K562 (cell line): ENCODE data around the gene NLK. TPM values are rescaled to one million over a fixed set of nuclear protein-coding genes. Genes with fewer than 3 reads are reported as not detected.
A peak's percentile ranks its signal among the peaks of the same experiment; 100 is the strongest.

Experiments
- DNMT1 ChIP-seq: fragments of 450-650 bp; IDR thresholded peaks from 2 replicates; pipeline ENCODE4 v1.6.1; 2016; ENCODE audit warnings: antibody characterized with exemption, mild to moderate bottlenecking
- FOXK1 ChIP-seq: sonication (generic); formaldehyde crosslinking; IDR thresholded peaks from 2 replicates; pipeline ENCODE4 v1.8.0; 2022; ENCODE audit warnings: missing genetic modification reagents, mild to moderate bottlenecking, borderline replicate concordance
- GABPA ChIP-seq: fragments of 200-800 bp; sonication (Bioruptor generic); conservative IDR thresholded peaks from 2 replicates; pipeline ENCODE4 v1.6.1; 2016; ENCODE audit warnings: low read depth, missing genetic modification characterization, missing compliant biosample characterization
- GTF2B ChIP-seq: IDR thresholded peaks from 2 replicates; pipeline ENCODE4 v1.6.1; 2011; ENCODE audit not compliant: insufficient read length; ENCODE audit errors: extremely low read depth
- GTF3C2 ChIP-seq: IDR thresholded peaks from 3 replicates; pipeline ENCODE4 v1.6.1; 2011; ENCODE audit warnings: borderline replicate concordance, mild to moderate bottlenecking, moderate library complexity; ENCODE audit not compliant: insufficient read length; ENCODE audit errors: extremely low read depth
- ID3 ChIP-seq, 2 experiments: fragments of 250-450 bp in 1 of 2; fragments of 450-650 bp in 1 of 2; sonication (Bioruptor Pico) in 1 of 2; IDR thresholded peaks; 2 replicates each; pipeline versions ENCODE4 v1.6.1 to v1.8.0; 2016 to 2021; ENCODE audit warnings: mild to moderate bottlenecking in 2 of 2, moderate library complexity in 2 of 2, missing compliant biosample characterization in 1 of 2, missing genetic modification characterization in 1 of 2
- JUN ChIP-seq, 2 experiments: sonication (generic) in 1 of 2; formaldehyde crosslinking in 1 of 2; IDR thresholded peaks; 2 replicates each; pipeline versions ENCODE4 v1.6.1 to v1.8.0; 2012 to 2022; ENCODE audit warnings: borderline replicate concordance in 2 of 2, mild to moderate bottlenecking in 2 of 2, improper control_type of control experiment in 1 of 2, low read depth in 1 of 2, low read length in 1 of 2, missing genetic modification reagents in 1 of 2
- JUND ChIP-seq, 2 experiments: IDR thresholded peaks; 2 replicates in 1 of 2; 3 replicates in 1 of 2; pipeline ENCODE4 v1.6.1; 2011; ENCODE audit warnings: borderline replicate concordance in 2 of 2, low read depth in 2 of 2, low read length in 2 of 2, improper control_type of control experiment in 1 of 2, missing biosample characterization in 1 of 2, missing genetic modification characterization in 1 of 2, missing genetic modification reagents in 1 of 2
- MEF2A ChIP-seq: IDR thresholded peaks from 2 replicates; pipeline ENCODE4 v1.6.1; 2011; ENCODE audit warnings: low read depth, mild to moderate bottlenecking, low read length, moderate library complexity; ENCODE audit not compliant: control insufficient read depth
- NBN ChIP-seq: fragments of 450-650 bp; IDR thresholded peaks from 2 replicates; pipeline ENCODE4 v1.6.1; 2016; ENCODE audit warnings: low read depth, mild to moderate bottlenecking
- NFIX ChIP-seq: fragments of 250-450 bp; sonication (Bioruptor Pico); IDR thresholded peaks from 2 replicates; pipeline ENCODE4 v1.4.0; 2020; ENCODE audit warnings: low read depth, mild to moderate bottlenecking, moderate library complexity
- PPARD ChIP-seq: fragments of 250-450 bp; sonication (Bioruptor Pico); IDR thresholded peaks from 2 replicates; pipeline ENCODE4 v1.8.0; 2022; ENCODE audit warnings: inconsistent platforms, mild to moderate bottlenecking, moderate library complexity
- RBFOX2 ChIP-seq: fragments of 200-400 bp; formaldehyde crosslinking; IDR thresholded peaks from 2 replicates; pipeline ENCODE4 v1.6.1; 2017; ENCODE audit warnings: low read depth, mild to moderate bottlenecking, low read length, moderate library complexity
- SIN3A ChIP-seq, 2 experiments: fragments of 150-350 bp in 1 of 2; IDR thresholded peaks; 2 replicates each; pipeline ENCODE4 v1.6.1; 2011 to 2016; ENCODE audit warnings: borderline replicate concordance in 2 of 2, low read depth in 2 of 2, low read length in 2 of 2, mild to moderate bottlenecking in 2 of 2, moderate library complexity in 2 of 2; ENCODE audit not compliant: control insufficient read depth in 1 of 2
- SMAD3 ChIP-seq: fragments of 450-650 bp; formaldehyde crosslinking; conservative IDR thresholded peaks from 2 replicates; pipeline ENCODE4 v1.4.0; 2020; ENCODE audit warnings: mild to moderate bottlenecking
- SMARCE1 ChIP-seq: fragments of 450-650 bp; IDR thresholded peaks from 2 replicates; pipeline ENCODE4 v1.7.1; 2016; ENCODE audit warnings: mild to moderate bottlenecking
- SRSF1 ChIP-seq: fragments of 200-400 bp; formaldehyde crosslinking; IDR thresholded peaks from 2 replicates; pipeline ENCODE4 v1.6.1; 2017; ENCODE audit warnings: mild to moderate bottlenecking, low read depth, low read length, moderate library complexity
- TAF9B ChIP-seq: fragments of 450-650 bp; IDR thresholded peaks from 2 replicates; pipeline ENCODE4 v1.6.1; 2018; ENCODE audit warnings: mild to moderate bottlenecking; ENCODE audit not compliant: partially characterized antibody
- XRCC3 ChIP-seq: fragments of 450-650 bp; IDR thresholded peaks from 2 replicates; pipeline ENCODE4 v1.6.1; 2017; ENCODE audit warnings: mild to moderate bottlenecking, moderate library complexity
- ZNF121 ChIP-seq: sonication (generic); formaldehyde crosslinking; conservative IDR thresholded peaks from 2 replicates; pipeline ENCODE4 v1.8.0; 2022; ENCODE audit warnings: missing genetic modification reagents
- ZNF24 ChIP-seq: fragments of 450-650 bp; IDR thresholded peaks from 2 replicates; pipeline ENCODE4 v1.6.1; 2016
- ZNF507 ChIP-seq: conservative IDR thresholded peaks from 2 replicates; pipeline ENCODE4 v1.6.1; 2017; ENCODE audit warnings: missing genetic modification characterization, missing compliant biosample characterization
- polyA plus RNA-seq, 8 experiments: library from polyadenylated mRNA; depleted of rRNA in 4 of 8; stranded (reverse) in 5 of 8; unstranded in 3 of 8; fragments of >200 nt; fragmentation: Nextera tagmentation in 2 of 8; fragmentation: Illumina TruSeq in 1 of 8; extraction: Ambion mirVana in 2 of 8; extraction: Trizol in 1 of 8; gene quantifications; 2 replicates each; pipeline versions ENCODE4 v1.2.1 to v1.2.3, GENCODE V29; 2011 to 2014; ENCODE audit warnings: inconsistent platforms in 1 of 8, missing spikeins in 1 of 8
- total RNA-seq, 7 experiments: library from RNA; depleted of rRNA in 6 of 7; stranded (reverse); fragments of >200 nt in 6 of 7; fragmentation: Illumina TruSeq in 2 of 7; extraction: Trizol in 2 of 7; gene quantifications; 2 replicates each; pipeline versions ENCODE4 v1.2.1 to v1.2.3, GENCODE V29; 2011 to 2021; ENCODE audit warnings: low replicate concordance in 1 of 7

NLK gene
- total and polyA plus RNA-seq, 9 of the 15 experiments (the other 6 are each of a cell fraction or from before 2014, with no cell fraction given) = 10.9 to 59.6 (median 26.7) TPM

- 0 out of 2 replicates have a peak, but pooled peaks have one; percentile 15 for TF ChIP-seq RBFOX2
- peak; percentile 73; the same call in 1 of the 2 replicates for TF ChIP-seq NBN
- TF ChIP-seq GTF3C2 = no peak
- no peak for TF ChIP-seq ZNF121
- TF ChIP-seq DNMT1 = no peak
- no peak for TF ChIP-seq ZNF24
- TF ChIP-seq SIN3A (IDR thresholded peaks at IDR 0.05; ENCODE audit: borderline replicate concordance in 2 of 2, control insufficient read depth in 1 of 2, low read depth in 2 of 2, low read length in 2 of 2) = no peak
- peak; percentile 46; the same call in 1 of the 2 replicates for TF ChIP-seq SMARCE1
- 0 out of 2 replicates have a peak, but pooled peaks have one; percentile 16 for TF ChIP-seq SMAD3
- no peak for TF ChIP-seq FOXK1 (CRISPR knock-in tag)
- peak; percentile 31; the same call in 1 of the 2 replicates for TF ChIP-seq JUN (IDR thresholded peaks at IDR 0.05; ENCODE audit: borderline replicate concordance, low read depth, low read length)
- TF ChIP-seq JUN (CRISPR knock-in tag; IDR thresholded peaks at IDR 0.05; ENCODE audit: borderline replicate concordance) = no peak
- peak; percentile 81 for TF ChIP-seq GABPA (tag)
- TF ChIP-seq NFIX (CRISPR knock-in tag) = peak; percentile 13; the same call in 1 of the 2 replicates
- no peak for TF ChIP-seq ZNF507
- no peak for TF ChIP-seq GTF2B
- TF ChIP-seq MEF2A = peak; percentile 19; the same call in 1 of the 2 replicates
- TF ChIP-seq XRCC3 = no peak
- TF ChIP-seq JUND (IDR thresholded peaks at IDR 0.05; ENCODE audit: borderline replicate concordance, low read depth, low read length) = peak; percentile 64
- TF ChIP-seq JUND (tag; IDR thresholded peaks at IDR 0.05; ENCODE audit: borderline replicate concordance, low read depth, low read length) = peak; percentile 83; the same call in 2 of the 3 replicates
- TF ChIP-seq SRSF1 = no peak
- peak; percentile 57 for TF ChIP-seq TAF9B
- TF ChIP-seq ID3 (CRISPR knock-in tag; IDR thresholded peaks at IDR 0.05) = no peak
- TF ChIP-seq ID3 (tag; IDR thresholded peaks at IDR 0.05) = no peak; the same call in 1 of the 2 replicates
- no peak for TF ChIP-seq PPARD (CRISPR knock-in tag)
These were observed 8.3 kb upstream of the NLK start (continued) for GRCh38 chr17:28033972-28034714.
